Stimulated activated CD8-positive, alpha-beta memory T cell treated with anti-CD3 and anti-CD28 coated beads, Interleukin-4, amount 100 ng/mL, for 24 hours (primary cell): ENCODE results near the gene MVB12B.

ENCODE experiments used
- DNase-seq: peaks from one replicate; pipeline ENCODE4 v3.0.0-alpha.2; 2020; ENCODE audit warnings: low read depth

Gene MVB12B

GRCh38 chr9:126506361-126507317 is 180.0 kb downstream of the MVB12B start:
- DNase-seq: no peak

GRCh38 chr9:126507318-126508109 is 180.9 kb downstream of the MVB12B start:
- no peak for DNase-seq

- DNase-seq: no peak
These were observed 181.6 kb downstream of the MVB12B start for GRCh38 chr9:126508171-126508591.

GRCh38 chr9:126508928-126509327 is 182.3 kb downstream of the MVB12B start:
- no peak for DNase-seq

- DNase-seq: no peak
These were observed 183.1 kb downstream of the MVB12B start for GRCh38 chr9:126509718-126510117.

- no peak for DNase-seq
These were observed 183.9 kb downstream of the MVB12B start for GRCh38 chr9:126510564-126510963.

GRCh38 chr9:126511411-126511810 is 184.8 kb downstream of the MVB12B start:
- DNase-seq: no peak

GRCh38 chr9:126513159-126514036 is 186.8 kb downstream of the MVB12B start:
- no peak for DNase-seq

GRCh38 chr9:126514037-126514821 is 187.6 kb downstream of the MVB12B start:
- peak; percentile 56 for DNase-seq

- no peak for DNase-seq
These were observed 188.6 kb downstream of the MVB12B start for GRCh38 chr9:126515001-126515872.

- no peak for DNase-seq
These were observed 189.4 kb downstream of the MVB12B start for GRCh38 chr9:126515873-126516505.

- DNase-seq: no peak
These were observed 189.9 kb downstream of the MVB12B start for GRCh38 chr9:126516561-126516935.

- DNase-seq: peak; percentile 29
These were observed 190.6 kb downstream of the MVB12B start for GRCh38 chr9:126516936-126517832.

- DNase-seq: no peak
These were observed 191.3 kb downstream of the MVB12B start for GRCh38 chr9:126517833-126518356.

GRCh38 chr9:126518763-126519162 is 192.1 kb downstream of the MVB12B start:
- no peak for DNase-seq

- no peak for DNase-seq
These were observed 193.2 kb downstream of the MVB12B start for GRCh38 chr9:126519660-126520420.

- DNase-seq: no peak
These were observed 193.8 kb downstream of the MVB12B start for GRCh38 chr9:126520453-126520852.

- no peak for DNase-seq
These were observed 194.5 kb downstream of the MVB12B start for GRCh38 chr9:126521089-126521488.
